CD4-positive, alpha-beta T cell (primary cell): ENCODE data around the gene PLA2G7. TPM values are rescaled to one million over a fixed set of nuclear protein-coding genes. Genes with fewer than 3 reads are reported as not detected.

Source experiments
- ATAC-seq: fragments of 200-7000 bp; cut with Tn5 transposase; one replicate; pipeline ENCODE4 v1.10.0; 2022; ENCODE audit warnings: mild to moderate bottlenecking; ENCODE audit not compliant: poor library complexity
- CTCF ChIA-PET: fragments of 350-600 bp; sonication (Branson Sonifier 250); formaldehyde crosslinking; loops from one replicate; lab custom pipeline; 2021; ENCODE audit warnings: antibody characterized with exemption, inconsistent platforms; lab: Charles Lee
- POLR2A ChIA-PET: fragments of 350-600 bp; sonication (Branson Sonifier 250); formaldehyde crosslinking; loops from one replicate; lab custom pipeline; 2021; ENCODE audit warnings: antibody characterized with exemption, inconsistent platforms; lab: Charles Lee
- DNase-seq, 14 experiments: peaks; one replicate each; pipeline ENCODE4 v3.0.0-alpha.2; 2013 to 2020; ENCODE audit warnings: mixed read lengths in 2 of 14
- H3K27ac ChIP-seq, 2 donors: one replicate each; pipeline versions ENCODE4 v1.5.1 to v1.7.0; 2013; ENCODE audit warnings: low read length in 2 of 2, low read depth in 1 of 2, mild to moderate bottlenecking in 1 of 2
- H3K27me3 ChIP-seq, 2 experiments: 1 replicate in 1 of 2; 2 replicates in 1 of 2; pipeline versions ENCODE4 v1.6.1 to v1.7.0; 2013; ENCODE audit warnings: low read length in 2 of 2, control low read depth in 1 of 2, mild to moderate bottlenecking in 1 of 2, moderate library complexity in 1 of 2; ENCODE audit not compliant: insufficient read depth in 2 of 2, control insufficient read depth in 1 of 2
- H3K36me3 ChIP-seq: one replicate; pipeline ENCODE4 v1.6.1; 2013; ENCODE audit warnings: low read length, control low read depth; ENCODE audit not compliant: insufficient read depth
- H3K4me1 ChIP-seq: one replicate; pipeline ENCODE4 v1.6.1; 2013; ENCODE audit warnings: low read length, control low read depth; ENCODE audit not compliant: insufficient read depth
- H3K4me3 ChIP-seq: one replicate; pipeline ENCODE4 v1.5.1; 2013; ENCODE audit warnings: mild to moderate bottlenecking, low read length, moderate library complexity
- H3K9me3 ChIP-seq, 2 experiments: 1 replicate in 1 of 2; 2 replicates in 1 of 2; pipeline versions ENCODE4 v1.6.1 to v1.7.0; 2013; ENCODE audit warnings: low read length in 2 of 2, mild to moderate bottlenecking in 2 of 2, control low read depth in 1 of 2, moderate library complexity in 1 of 2; ENCODE audit not compliant: control insufficient read depth in 1 of 2, insufficient read depth in 1 of 2
- H3K27ac Mint-ChIP-seq: one replicate; pipeline ENCODE4 v1.8.0; 2020; ENCODE audit warnings: mixed read lengths
- H3K27me3 Mint-ChIP-seq: one replicate; pipeline ENCODE4 v1.8.0; 2021; ENCODE audit warnings: mixed read lengths
- H3K36me3 Mint-ChIP-seq: one replicate; pipeline ENCODE4 v1.8.0; 2021; ENCODE audit warnings: low read depth, mixed read lengths
- H3K4me1 Mint-ChIP-seq: one replicate; pipeline ENCODE4 v1.8.0; 2021; ENCODE audit warnings: low read depth, mixed read lengths
- H3K4me3 Mint-ChIP-seq: one replicate; pipeline ENCODE4 v1.8.0; 2020; ENCODE audit warnings: mild to moderate bottlenecking, mixed read lengths
- H3K9me3 Mint-ChIP-seq: one replicate; pipeline ENCODE4 v1.8.0; 2020; ENCODE audit warnings: mixed read lengths
- CTCF ChIP-seq: fragments of 200-600 bp; IDR thresholded peaks from one replicate; pipeline ENCODE4 v1.8.0; 2022; ENCODE audit warnings: antibody characterized with exemption, mild to moderate bottlenecking
- intact Hi-C, 2 experiments: fragments of 100-400 bp; cut with DNase I in 1 of 2; cut with micrococcal nuclease in 1 of 2; formaldehyde crosslinking; loops; one replicate each; pipeline versions ENCODE4 v1.15.1 to v1.9.0; 2023 to 2025; cut with DNase I, micrococcal nuclease
- total RNA-seq, 174 experiments: library from RNA in 2 of 174; stranded (reverse) in 2 of 174; gene quantifications; one replicate each; pipeline ENCODE4 v1.2.3 and lab custom pipeline; 2021 to 2026

The PLA2G7 gene
- total RNA-seq, 2 experiments from 2014 or later = not detected

- no peak for DNase-seq
- CTCF ChIA-PET = no interaction called here
Measured at GRCh38 chr6:46719099-46719498, 16.1 kb downstream of the PLA2G7 start.

GRCh38 chr6:46715141-46715540 is 20.0 kb downstream of the PLA2G7 start:
- Histone ChIP-seq H3K27ac (no peak overlapping the region), H3K36me3 (no peaks in the 10 kb centered on the region), H3K4me3 (no peak overlapping the region), H3K27me3 (no peaks in the 10 kb centered on the region), H3K9me3 (no peaks in the 10 kb centered on the region), H3K4me1 (no peaks in the 10 kb centered on the region)
- TF ChIP-seq CTCF = no peak
- Mint-ChIP-seq H3K4me1 (no peaks in the 10 kb centered on the region), H3K4me3 (no peak overlapping the region), H3K27me3 (peaks cover 29% of the 10 kb centered on the region), H3K27ac (no peak overlapping the region), H3K36me3 (no peaks in the 10 kb centered on the region), H3K9me3 (no peaks in the 10 kb centered on the region)
- ATAC-seq (no peak), DNase-seq (peak in 2 of 14 experiments; percentile 32 to 40)
- CTCF ChIA-PET = no interaction called here
- intact Hi-C loops = no loop called here
- POLR2A ChIA-PET = no interaction called here

More at GRCh38 chr6:46719099-46719498, 16.1 kb downstream of the PLA2G7 start:
- Histone ChIP-seq H3K27ac (no peak overlapping the region), H3K27me3 (peaks cover 0 to 6% of the 10 kb centered on the region in 2 experiments), H3K36me3 (no peaks in the 10 kb centered on the region), H3K4me3 (no peak overlapping the region), H3K4me1 (no peaks in the 10 kb centered on the region), H3K9me3 (no peaks in the 10 kb centered on the region)
- no peak overlapping the region for H3K4me3 Mint-ChIP-seq
- ATAC-seq = no peak
- no peak overlapping the region for H3K27ac Mint-ChIP-seq
- no peaks in the 10 kb centered on the region for H3K36me3 Mint-ChIP-seq
- intact Hi-C loops = no loop called here
- H3K9me3 Mint-ChIP-seq = no peaks in the 10 kb centered on the region
- H3K27me3 Mint-ChIP-seq = peaks cover 42% of the 10 kb centered on the region
- no peaks in the 10 kb centered on the region for H3K4me1 Mint-ChIP-seq
- POLR2A ChIA-PET = no interaction called here
- no peak for TF ChIP-seq CTCF

GRCh38 chr6:46711491-46711890 is 23.7 kb downstream of the PLA2G7 start:
- Histone ChIP-seq H3K27me3 (no peaks in the 10 kb centered on the region), H3K4me3 (no peak overlapping the region), H3K4me1 (no peaks in the 10 kb centered on the region), H3K9me3 (no peaks in the 10 kb centered on the region), H3K27ac (no peak overlapping the region), H3K36me3 (no peaks in the 10 kb centered on the region)
- no peak for ATAC-seq
- H3K4me3 Mint-ChIP-seq = no peak overlapping the region
- CTCF ChIA-PET = no interaction called here
- H3K27ac Mint-ChIP-seq = no peak overlapping the region
- no peaks in the 10 kb centered on the region for H3K4me1 Mint-ChIP-seq
- TF ChIP-seq CTCF = no peak
- no peaks in the 10 kb centered on the region for H3K9me3 Mint-ChIP-seq
- no peak for DNase-seq
- intact Hi-C loops = no loop called here
- H3K27me3 Mint-ChIP-seq = peaks cover 30% of the 10 kb centered on the region
- H3K36me3 Mint-ChIP-seq = no peaks in the 10 kb centered on the region
- POLR2A ChIA-PET = no interaction called here
